Aorta (tissue), 5 donors: ENCODE measurements around the gene RARA. TPM values are rescaled to one million over a fixed set of nuclear protein-coding genes. Genes with fewer than 3 reads are reported as not detected.
"Not testable (repeated sequence)": the region's sequence is repeated elsewhere in the genome, so short reads cannot be mapped to it uniquely, and the experiment has no call there.

ENCODE experiments used
- ATAC-seq: fragments of 200-7000 bp; cut with Tn5 transposase; one replicate; pipeline ENCODE4 v1.9.1; 2022; ENCODE audit warnings: moderate library complexity; ENCODE audit not compliant: low FRiP score
- DNase-seq, 2 donors: peaks; one replicate each; pipeline ENCODE4 v3.0.0-alpha.2; 2020
- H3K27ac ChIP-seq, 2 donors: one replicate each; pipeline ENCODE4 v1.5.1; 2013; ENCODE audit warnings: low read length in 2 of 2, mild to moderate bottlenecking in 2 of 2, moderate library complexity in 2 of 2, control low read depth in 1 of 2, inconsistent platforms in 1 of 2, low read depth in 1 of 2
- H3K27me3 ChIP-seq, 2 donors: one replicate each; pipeline ENCODE4 v1.6.1; 2013; ENCODE audit warnings: control low read depth in 1 of 2, low read length in 1 of 2, mild to moderate bottlenecking in 1 of 2, moderate library complexity in 1 of 2; ENCODE audit not compliant: insufficient read depth in 2 of 2, control insufficient read depth in 1 of 2
- H3K36me3 ChIP-seq, 2 donors: one replicate each; pipeline ENCODE4 v1.6.1; 2013; ENCODE audit warnings: control low read depth in 1 of 2, low read length in 1 of 2, mild to moderate bottlenecking in 1 of 2; ENCODE audit not compliant: insufficient read depth in 2 of 2, control insufficient read depth in 1 of 2
- H3K4me1 ChIP-seq, 2 donors: one replicate each; pipeline ENCODE4 v1.6.1; 2013; ENCODE audit warnings: low read length in 2 of 2, control low read depth in 1 of 2, mild to moderate bottlenecking in 1 of 2, moderate library complexity in 1 of 2; ENCODE audit not compliant: insufficient read depth in 2 of 2, control insufficient read depth in 1 of 2
- H3K4me3 ChIP-seq, 2 donors: one replicate each; pipeline ENCODE4 v1.5.1; 2013; ENCODE audit warnings: low read length in 2 of 2, control low read depth in 1 of 2, mild to moderate bottlenecking in 1 of 2
- H3K9me3 ChIP-seq: one replicate; pipeline ENCODE4 v1.6.1; 2013; ENCODE audit warnings: mild to moderate bottlenecking, low read length; ENCODE audit not compliant: control insufficient read depth
- WGBS, 2 donors: extraction: QIAGEN DNeasy Blood & Tissue Kit; methylation state at CpG; one replicate each; pipeline ENCODE4 v1.1.7; 2013; 5-methylcytosine and 5-hydroxymethylcytosine counted together
- intact Hi-C, 2 donors: fragments of 100-400 bp; cut with DNase I; formaldehyde crosslinking; loops; one replicate each; pipeline versions ENCODE4 v1.14.2 to v1.15.0; 2022
- polyA plus RNA-seq, 2 donors: library from polyadenylated mRNA; stranded (reverse); fragments of 200-250 nt; gene quantifications; one replicate each; pipeline ENCODE4 v1.2.3, GENCODE V29; 2013
- total RNA-seq, 2 donors: library from RNA; stranded (reverse); fragmentation: NEBNext Ultra II Directional; extraction: Animal tissue kit (Norgen Biotek cat#: 25700); gene quantifications; one replicate each; pipeline ENCODE4 v1.2.1, GENCODE V29; 2021
- donor health status: healthy with polysubstance abuse.
- donor health status: Bipolar disorder and iron deficiency.
- donor health status: DM: no; HTN: no; CAD: no.
- donor health status: DM: no; HTN: no; CAD: no.
- donor health status: DM: yes; HTN: yes; CAD: no.

RARA gene
- total and polyA plus RNA-seq, 4 donors, result 10.6 to 88.3 (median 39.1) TPM

DNA sequence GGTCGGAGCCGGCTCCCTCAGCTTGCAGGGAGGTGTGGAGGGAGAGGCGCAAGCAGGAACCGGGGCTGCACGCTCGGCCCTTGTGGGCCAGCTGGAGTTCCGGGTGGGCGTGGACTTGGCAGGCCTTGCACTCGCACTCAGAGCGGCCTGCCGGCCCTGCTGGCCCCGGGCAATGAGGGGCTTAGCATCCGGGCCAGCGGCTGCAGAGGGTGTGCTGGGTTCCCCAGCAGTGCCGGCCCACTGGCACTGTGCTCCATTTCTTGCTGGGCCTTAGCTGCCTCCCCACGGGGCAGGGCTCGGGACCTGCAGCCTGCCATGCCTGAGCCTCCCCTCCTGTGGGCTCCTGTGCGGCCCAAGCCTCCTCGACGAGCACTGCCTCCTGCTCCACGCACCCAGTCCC is 66.8 kb downstream of the RARA start:
- H3K9me3 ChIP-seq, H3K27me3 ChIP-seq, ATAC-seq, intact Hi-C loops, H3K36me3 ChIP-seq, H3K27ac ChIP-seq, DNase-seq, H3K4me3 ChIP-seq, H3K4me1 ChIP-seq: not testable (repeated sequence)
- 91 to 92% methylated on average over 19 to 21 of the region's 21 CpGs for WGBS, 2 donors

DNA sequence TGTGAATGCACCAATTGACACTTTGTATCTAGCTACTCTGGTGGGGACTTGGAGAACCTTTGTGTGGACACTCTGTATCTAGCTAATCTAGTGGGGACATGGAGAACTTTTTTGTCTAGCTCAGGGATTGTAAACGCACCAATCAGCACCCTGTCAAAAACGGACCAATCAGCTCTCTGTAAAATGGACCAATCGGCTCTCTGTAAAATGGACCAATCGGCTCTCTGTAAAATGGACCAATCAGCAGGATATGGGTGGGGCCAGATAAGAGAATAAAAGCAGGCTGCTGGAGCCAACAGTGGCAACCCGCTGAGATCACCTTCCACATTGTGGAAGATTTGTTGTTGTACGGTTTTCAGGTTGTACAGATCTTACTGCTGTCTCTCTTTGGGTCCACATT is 67.6 kb downstream of the RARA start:
- 77 to 88% methylated on average over 6 of the region's 6 CpGs for WGBS, 2 donors
- H3K4me1 ChIP-seq, H3K27me3 ChIP-seq, H3K36me3 ChIP-seq, intact Hi-C loops, H3K27ac ChIP-seq, H3K4me3 ChIP-seq, ATAC-seq, DNase-seq, H3K9me3 ChIP-seq: not testable (repeated sequence)

DNA sequence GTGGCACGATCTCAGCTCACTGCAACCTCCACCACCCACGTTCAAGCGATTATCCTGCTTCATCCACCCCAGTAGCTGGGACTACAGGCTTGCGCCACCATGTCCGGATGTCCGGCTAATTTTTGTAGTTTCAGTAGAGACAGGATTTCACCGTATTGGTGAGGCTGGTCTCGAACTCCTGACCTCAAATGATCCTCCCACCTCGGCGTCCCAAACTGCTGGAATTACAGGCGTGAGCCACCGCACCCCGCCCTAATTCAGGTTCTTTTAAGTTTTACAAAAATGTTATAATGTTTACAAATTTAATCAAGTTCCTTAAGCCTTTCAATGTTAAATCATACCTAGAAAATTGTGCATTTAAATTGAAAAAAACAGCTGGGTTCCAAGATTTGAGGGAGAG is 68.9 kb downstream of the RARA start:
- WGBS, 2 donors, result 90 to 92% methylated on average over 13 of the region's 13 CpGs
- intact Hi-C loops, result no loop called here
- Histone ChIP-seq H3K4me1 (no peaks in the 10 kb centered on the region), H3K9me3 (no peaks in the 10 kb centered on the region), H3K4me3 (no peak overlapping the region), H3K36me3 (no peaks in the 10 kb centered on the region), H3K27ac (no peak overlapping the region), H3K27me3 (no peaks in the 10 kb centered on the region)
- DNase-seq, result no peak
- no peak for ATAC-seq

DNA sequence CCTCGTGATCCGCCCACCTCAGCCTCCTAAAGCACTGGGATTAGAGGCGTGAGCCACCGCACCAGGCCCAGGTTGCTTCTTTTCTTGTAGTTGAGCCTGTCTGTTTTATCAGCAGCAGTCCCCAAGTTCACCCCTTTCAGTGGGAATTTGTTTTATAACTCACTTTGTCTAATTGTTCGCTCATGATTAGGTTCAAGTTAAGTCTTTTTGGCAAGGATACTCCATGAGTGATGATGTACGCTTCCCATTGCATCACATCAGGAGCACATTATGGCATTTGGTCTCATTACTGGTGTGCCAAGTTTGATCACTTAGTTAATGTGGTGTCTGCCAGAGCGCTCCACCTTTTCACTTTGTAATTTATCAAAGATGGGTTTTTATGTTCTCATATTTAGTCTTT is 70.0 kb downstream of the RARA start:
- Histone ChIP-seq H3K4me3 (no peak overlapping the region), H3K36me3 (no peaks in the 10 kb centered on the region), H3K9me3 (no peaks in the 10 kb centered on the region), H3K27ac (no peak overlapping the region), H3K4me1 (no peaks in the 10 kb centered on the region), H3K27me3 (no peaks in the 10 kb centered on the region)
- intact Hi-C loops, result no loop called here
- DNase-seq, result no peak
- WGBS, 2 donors, result 93 to 97% methylated on average over 7 of the region's 7 CpGs
- no peak for ATAC-seq

- DNase-seq, result no peak
- intact Hi-C loops, result no loop called here
- ATAC-seq, result no peak
Observed at GRCh38 chr17:40382251-40382650, 73.3 kb downstream of the RARA start.

GRCh38 chr17:40386555-40386954 is 77.6 kb downstream of the RARA start:
- H3K4me1 ChIP-seq, H3K9me3 ChIP-seq, H3K27ac ChIP-seq, ATAC-seq, DNase-seq, H3K4me3 ChIP-seq, H3K36me3 ChIP-seq, intact Hi-C loops, H3K27me3 ChIP-seq: not testable (repeated sequence)
- 93 to 94% methylated on average over 3 of the region's 3 CpGs for WGBS, 2 donors

More at GRCh38 chr17:40382251-40382650, 73.3 kb downstream of the RARA start:
- WGBS, 2 donors, result 70 to 77% methylated on average over 4 of the region's 4 CpGs
- no peaks in the 10 kb centered on the region for H3K36me3 ChIP-seq
- no peaks in the 10 kb centered on the region for H3K4me1 ChIP-seq
- no peak overlapping the region for H3K4me3 ChIP-seq
- no peak overlapping the region for H3K27ac ChIP-seq
- no peaks in the 10 kb centered on the region for H3K9me3 ChIP-seq
- no peaks in the 10 kb centered on the region for H3K27me3 ChIP-seq

GRCh38 chr17:40399185-40399584 is 90.2 kb downstream of the RARA start:
- intact Hi-C loops, result loop anchor here (5.0 to 10.0 kb wide), 3 partner anchors 76 to 136 kb away; no protein-coding TSS in a partner anchor
- Histone ChIP-seq H3K27ac (no peak overlapping the region), H3K4me1 (no peaks in the 10 kb centered on the region), H3K27me3 (no peaks in the 10 kb centered on the region), H3K4me3 (no peak overlapping the region), H3K36me3 (no peaks in the 10 kb centered on the region), H3K9me3 (no peaks in the 10 kb centered on the region)
- WGBS, 2 donors, result 46% methylated on average over 4 of the region's 4 CpGs
- ATAC-seq (no peak), DNase-seq (no peak)

DNA sequence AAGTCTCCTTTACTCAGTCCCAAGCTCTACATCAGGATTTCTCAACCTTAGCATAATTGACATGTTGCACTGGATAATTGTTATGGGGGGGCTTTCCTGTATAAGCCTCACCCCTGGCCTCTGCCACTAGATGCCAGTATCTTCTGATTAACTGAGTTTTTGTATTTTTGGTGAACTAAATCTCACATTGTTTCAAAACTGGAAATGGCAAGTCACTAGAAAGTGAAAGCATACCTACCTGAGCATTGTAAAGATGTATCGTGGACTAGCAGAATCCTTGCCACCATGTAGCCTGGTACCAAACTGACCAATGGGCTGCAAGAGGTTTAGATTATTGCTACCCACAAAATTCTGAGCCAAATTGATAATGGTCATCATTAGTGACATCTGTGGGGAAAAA is 93.7 kb downstream of the RARA start:
- Histone ChIP-seq H3K4me1 (no peaks in the 10 kb centered on the region), H3K36me3 (no peaks in the 10 kb centered on the region), H3K27ac (no peak overlapping the region), H3K27me3 (no peaks in the 10 kb centered on the region), H3K4me3 (no peak overlapping the region), H3K9me3 (no peaks in the 10 kb centered on the region)
- no peak for DNase-seq
- 89 to 93% methylated on average over 1 of the region's 1 CpG for WGBS, 2 donors
- ATAC-seq, result no peak
- intact Hi-C loops, result loop anchor here in 1 of 2 donors (2.0 kb wide), 1 partner anchor 158 kb away; no protein-coding TSS in a partner anchor

DNA sequence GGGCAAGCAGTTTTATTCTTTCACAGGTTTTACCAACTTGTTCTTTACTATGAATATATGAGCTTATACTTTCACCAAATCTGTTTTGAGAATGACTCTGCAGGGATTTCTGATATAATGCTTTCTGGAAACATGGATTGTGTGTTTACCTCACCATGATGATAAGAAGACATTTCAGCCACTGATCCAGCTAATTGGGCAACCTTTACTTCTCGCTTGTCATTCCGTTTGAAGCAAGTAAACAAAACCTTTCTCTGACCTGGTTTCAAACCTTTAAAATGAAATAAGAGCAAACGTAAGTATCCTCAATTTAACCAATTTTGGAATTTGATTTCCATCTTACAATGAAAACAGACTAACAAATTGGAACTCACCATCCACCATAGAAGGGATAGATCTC is 95.0 kb downstream of the RARA start:
- WGBS, 2 donors, result 76 to 77% methylated on average over 3 of the region's 3 CpGs

More for the DNA sequence above, 95.0 kb downstream of the RARA start:
- no peak for DNase-seq
- Histone ChIP-seq H3K36me3 (no peaks in the 10 kb centered on the region), H3K9me3 (no peaks in the 10 kb centered on the region), H3K4me1 (no peaks in the 10 kb centered on the region), H3K4me3 (no peak overlapping the region), H3K27me3 (no peaks in the 10 kb centered on the region), H3K27ac (no peak overlapping the region)
- no peak for ATAC-seq
- intact Hi-C loops, result no loop called here
